Neural progenitor cell (in vitro differentiated cells): ENCODE results near the gene SP7.

Experiments
- EZH2phosphoT487 ChIP-seq: fragments of 200-600 bp; sonication (generic); IDR thresholded peaks from 2 replicates; pipeline ENCODE4 v1.6.1; 2017; ENCODE audit warnings: antibody characterized with exemption
- TF ChIP-seq, protein P1 (sequence below): fragments of 200-600 bp; sonication (generic); IDR thresholded peaks from 2 replicates; pipeline ENCODE4 v1.5.1; 2017; ENCODE audit warnings: antibody characterized with exemption, mild to moderate bottlenecking

DNA sequence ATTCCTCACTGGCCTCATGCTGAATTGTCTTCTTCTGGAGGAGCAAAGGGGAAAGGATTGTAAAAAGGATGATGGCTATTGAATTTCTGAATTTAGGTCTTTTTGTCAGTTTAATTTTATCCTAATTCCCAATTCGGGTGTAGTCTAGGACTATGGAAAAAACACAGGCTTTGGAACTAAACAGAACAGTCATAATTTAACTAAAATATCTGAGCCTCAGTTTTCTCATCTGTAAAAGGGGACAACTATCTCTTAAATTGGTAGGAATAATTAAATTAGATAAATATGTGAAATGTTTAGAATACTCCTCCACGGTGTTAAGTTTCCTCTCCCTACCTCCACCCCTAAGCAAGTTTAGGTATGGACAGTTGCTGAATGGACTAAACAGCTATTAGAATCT lies 40.6 kb upstream of the SP7 start:
- no peak for TF ChIP-seq EZH2phosphoT487
- TF ChIP-seq, protein P1, sequence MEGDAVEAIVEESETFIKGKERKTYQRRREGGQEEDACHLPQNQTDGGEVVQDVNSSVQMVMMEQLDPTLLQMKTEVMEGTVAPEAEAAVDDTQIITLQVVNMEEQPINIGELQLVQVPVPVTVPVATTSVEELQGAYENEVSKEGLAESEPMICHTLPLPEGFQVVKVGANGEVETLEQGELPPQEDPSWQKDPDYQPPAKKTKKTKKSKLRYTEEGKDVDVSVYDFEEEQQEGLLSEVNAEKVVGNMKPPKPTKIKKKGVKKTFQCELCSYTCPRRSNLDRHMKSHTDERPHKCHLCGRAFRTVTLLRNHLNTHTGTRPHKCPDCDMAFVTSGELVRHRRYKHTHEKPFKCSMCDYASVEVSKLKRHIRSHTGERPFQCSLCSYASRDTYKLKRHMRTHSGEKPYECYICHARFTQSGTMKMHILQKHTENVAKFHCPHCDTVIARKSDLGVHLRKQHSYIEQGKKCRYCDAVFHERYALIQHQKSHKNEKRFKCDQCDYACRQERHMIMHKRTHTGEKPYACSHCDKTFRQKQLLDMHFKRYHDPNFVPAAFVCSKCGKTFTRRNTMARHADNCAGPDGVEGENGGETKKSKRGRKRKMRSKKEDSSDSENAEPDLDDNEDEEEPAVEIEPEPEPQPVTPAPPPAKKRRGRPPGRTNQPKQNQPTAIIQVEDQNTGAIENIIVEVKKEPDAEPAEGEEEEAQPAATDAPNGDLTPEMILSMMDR = no peak
